HepG2 (cell line): ENCODE results near the gene UGT1A8. TPM values are rescaled to one million over a fixed set of nuclear protein-coding genes. Genes with fewer than 3 reads are reported as not detected.

Experiments
- ATAC-seq: fragments of 200-7000 bp; cut with Tn5 transposase; 3 replicates; pipeline ENCODE4 v1.9.1; 2020; ENCODE audit warnings: mild to moderate bottlenecking, moderate library complexity
- BruUV-seq: library from RNA; stranded (reverse); fragments of 400-500 nt; replicated peaks from 2 replicates; lab custom pipeline; 2021; lab: Mats Ljungman, UMichigan
- CTCF ChIA-PET: fragments of 300-600 bp; formaldehyde crosslinking; extraction: SDS; loops from one replicate; lab custom pipeline; 2021; ENCODE audit warnings: low total read pairs, inconsistent platforms, low intra/inter-chr PET ratio; lab: Yijun Ruan, JAX
- POLR2A ChIA-PET: fragments of 350-600 bp; sonication (Branson Sonifier 250); formaldehyde crosslinking; loops from one replicate; lab custom pipeline; 2020; ENCODE audit warnings: antibody characterized with exemption, inconsistent platforms; lab: Yijun Ruan, JAX
- DNase-seq: peaks from one replicate; pipeline ENCODE4 v3.0.0-alpha.2; 2015; ENCODE audit warnings: low spot score
- FAIRE-seq: peaks from 3 replicates; lab custom pipeline; 2011; peaks lifted over from hg19 to GRCh38; lab: Jason Lieb, UNC
- H2AFZ ChIP-seq: one replicate; pipeline ENCODE4 v1.6.1; 2011; ENCODE audit warnings: low read length, inconsistent platforms
- H3K27ac ChIP-seq: fragments of 300-600 bp; 3 replicates; pipeline ENCODE4 v1.8.0; 2011; ENCODE audit warnings: mixed run types, mild to moderate bottlenecking, mixed read lengths, low read length, inconsistent platforms; ENCODE audit not compliant: insufficient read depth; ENCODE audit errors: extremely low read length
- H3K27me3 ChIP-seq, 2 experiments: fragments of 200-600 bp in 1 of 2; 2 replicates in 1 of 2; 3 replicates in 1 of 2; pipeline versions ENCODE4 v1.6.0 to v1.8.0; 2011; ENCODE audit warnings: low read length in 2 of 2, mild to moderate bottlenecking in 2 of 2, moderate library complexity in 2 of 2, inconsistent platforms in 1 of 2; ENCODE audit not compliant: insufficient read depth in 2 of 2, control insufficient read depth in 1 of 2
- H3K36me3 ChIP-seq, 2 experiments: fragments of 200-600 bp in 1 of 2; replicated peaks in 1 of 2; 2 replicates in 1 of 2; 3 replicates in 1 of 2; pipeline versions ENCODE4 v1.5.1 to v1.8.0; 2011; ENCODE audit warnings: low read length in 2 of 2, inconsistent platforms in 1 of 2; ENCODE audit not compliant: insufficient read depth in 2 of 2, control insufficient read depth in 1 of 2
- H3K4me1 ChIP-seq: 2 replicates; pipeline ENCODE4 v1.5.1; 2012; ENCODE audit warnings: low read length, inconsistent platforms; ENCODE audit not compliant: insufficient read depth
- H3K4me2 ChIP-seq: 2 replicates; pipeline ENCODE4 v1.6.0; 2011; ENCODE audit warnings: low read depth, low read length, inconsistent platforms
- H3K4me3 ChIP-seq, 3 experiments: fragments of 200-600 bp in 1 of 3; sonication (generic), shearing (Covaris generic) in 1 of 3; replicated peaks in 1 of 3; 2 replicates each; pipeline ENCODE4 v1.5.1; 2011 to 2016; ENCODE audit warnings: low read length in 3 of 3, inconsistent platforms in 2 of 3, low read depth in 2 of 3, mild to moderate bottlenecking in 2 of 3, control low read depth in 1 of 3, mixed read lengths in 1 of 3; ENCODE audit not compliant: insufficient read depth in 1 of 3
- H3K79me2 ChIP-seq: one replicate; pipeline ENCODE4 v1.6.1; 2011; ENCODE audit warnings: low read length, inconsistent platforms; ENCODE audit not compliant: insufficient read depth
- H3K9ac ChIP-seq: 2 replicates; pipeline ENCODE4 v1.6.0; 2011; ENCODE audit warnings: mild to moderate bottlenecking, low read depth, low read length, inconsistent platforms; ENCODE audit not compliant: insufficient read depth
- H3K9me3 ChIP-seq: 2 replicates; pipeline ENCODE4 v1.5.1; 2012; ENCODE audit warnings: mild to moderate bottlenecking, low read length
- H4K20me1 ChIP-seq: 2 replicates; pipeline ENCODE4 v1.6.0; 2011; ENCODE audit warnings: inconsistent platforms, mild to moderate bottlenecking, low read length, moderate library complexity; ENCODE audit not compliant: insufficient read depth
- ARID2 ChIP-seq: sonication (generic); formaldehyde crosslinking; IDR thresholded peaks from 2 replicates; pipeline ENCODE4 v1.8.1; 2022; ENCODE audit warnings: mild to moderate bottlenecking, missing genetic modification reagents, borderline replicate concordance
- GABPB1 ChIP-seq: IDR thresholded peaks from 2 replicates; pipeline ENCODE4 v1.6.1; 2016; ENCODE audit warnings: mild to moderate bottlenecking, missing genetic modification reagents, moderate library complexity, missing compliant biosample characterization
- IRX3 ChIP-seq: sonication (generic); formaldehyde crosslinking; IDR thresholded peaks from 2 replicates; pipeline ENCODE4 v1.8.1; 2023; ENCODE audit warnings: mild to moderate bottlenecking, low read depth, missing genetic modification reagents, borderline replicate concordance
- NFAT5 ChIP-seq: sonication (generic); formaldehyde crosslinking; IDR thresholded peaks from 2 replicates; pipeline ENCODE4 v1.4.0; 2020; ENCODE audit warnings: missing genetic modification reagents
- NFKB2 ChIP-seq: sonication (generic); formaldehyde crosslinking; IDR thresholded peaks from 2 replicates; pipeline ENCODE4 v1.4.0; 2020; ENCODE audit warnings: missing genetic modification reagents, borderline replicate concordance
- ZNF597 ChIP-seq: sonication (generic); formaldehyde crosslinking; IDR thresholded peaks from 2 replicates; pipeline ENCODE4 v1.5.0; 2020; ENCODE audit warnings: missing genetic modification reagents
- ZNF784 ChIP-seq: sonication (generic); formaldehyde crosslinking; IDR thresholded peaks from 2 replicates; pipeline ENCODE4 v1.5.1; 2020; ENCODE audit warnings: missing genetic modification reagents, mild to moderate bottlenecking, borderline replicate concordance
- ZSCAN22 ChIP-seq: sonication (generic); formaldehyde crosslinking; IDR thresholded peaks from 2 replicates; pipeline ENCODE4 v1.4.0; 2020; ENCODE audit warnings: mild to moderate bottlenecking, missing genetic modification reagents
- ZSCAN25 ChIP-seq: sonication (generic); formaldehyde crosslinking; IDR thresholded peaks from 2 replicates; pipeline ENCODE4 v1.8.0; 2022; ENCODE audit warnings: mild to moderate bottlenecking, missing genetic modification reagents
- WGBS: methylation state at CpG from one replicate; pipeline ENCODE4 v1.1.6; 2017; ENCODE audit warnings: low lambda C conversion rate; 5-methylcytosine and 5-hydroxymethylcytosine counted together
- in situ Hi-C: cut with HindIII; loops from 2 replicates; pipeline ENCODE4 v1.10.0; 2017; ENCODE audit warnings: low pct_unique_long_range_greater_than_20kb; ENCODE audit not compliant: extremely low pct_ligation_motif_present
- intact Hi-C: fragments of 100-400 bp; cut with micrococcal nuclease; formaldehyde crosslinking; loops from one replicate; pipeline ENCODE4 v1.10.0; 2022; ENCODE audit not compliant: unreplicated experiment
- polyA plus RNA-seq, 8 experiments: library from polyadenylated mRNA; depleted of rRNA in 3 of 8; stranded (reverse) in 7 of 8; unstranded in 1 of 8; fragments of >200 nt; fragmentation: Illumina TruSeq in 4 of 8; extraction: Trizol in 4 of 8; gene quantifications; 2 replicates each; pipeline versions ENCODE4 v1.2.1 to v1.2.3, GENCODE V29; 2011 to 2016; ENCODE audit warnings: low read depth in 4 of 8, missing spikeins in 1 of 8, mixed read lengths in 1 of 8; ENCODE audit not compliant: insufficient read depth in 1 of 8
- total RNA-seq, 5 experiments: library from RNA; depleted of rRNA; stranded (reverse); fragments of >200 nt; fragmentation: Illumina TruSeq; extraction: Trizol; gene quantifications; 2 replicates each; pipeline ENCODE4 v1.2.3, GENCODE V29; 2016; ENCODE audit warnings: low read depth in 1 of 5
- TF ChIP-seq, protein P1 (sequence below): IDR thresholded peaks from 2 replicates; pipeline ENCODE4 v1.6.1; 2016; ENCODE audit warnings: missing biosample characterization, missing genetic modification reagents, low read depth

UGT1A8 gene
- total and polyA plus RNA-seq, 2 of the 13 experiments (the other 11 are each of a cell fraction or from before 2014, with no cell fraction given), result not detected

- FAIRE-seq, result no peak
- Histone ChIP-seq H3K27me3 (no peaks in the 10 kb centered on the region), H3K36me3 (no peaks in the 10 kb centered on the region), H3K9me3 (no peaks in the 10 kb centered on the region), H3K9ac (no peak overlapping the region), H3K4me3 (no peak overlapping the region), H3K79me2 (no peaks in the 10 kb centered on the region)
- in situ Hi-C loops (no loop called here), intact Hi-C loops (no loop called here)
- CTCF ChIA-PET, result no interaction called here
- no TSS peak for BruUV-seq
- TF ChIP-seq GABPB1 (CRISPR knock-in tag), result no peak
- TF ChIP-seq, all 625 proteins: peak for 0
- H3K27ac ChIP-seq, result no peak overlapping the region
- no peaks in the 10 kb centered on the region for H3K4me1 ChIP-seq
- no peaks in the 10 kb centered on the region for H4K20me1 ChIP-seq
- no peak for ATAC-seq
- no peak for DNase-seq
- POLR2A ChIA-PET, result no interaction called here
- no peak overlapping the region for H3K4me2 ChIP-seq
- no peak overlapping the region for H2AFZ ChIP-seq
Measured at GRCh38 chr2:233673896-233674295, 56.5 kb downstream of the UGT1A8 start.

- Histone ChIP-seq H3K4me2 (no peak overlapping the region), H2AFZ (no peak overlapping the region), H3K79me2 (no peaks in the 10 kb centered on the region), H3K36me3 (no peaks in the 10 kb centered on the region), H4K20me1 (no peaks in the 10 kb centered on the region), H3K9ac (no peak overlapping the region), H3K9me3 (no peaks in the 10 kb centered on the region), H3K4me3 (no peak overlapping the region), H3K4me1 (no peaks in the 10 kb centered on the region), H3K27ac (no peak overlapping the region), H3K27me3 (no peaks in the 10 kb centered on the region)
- CTCF ChIA-PET, result no interaction called here
- BruUV-seq, result no TSS peak
- DNase-seq, result no peak
- intact Hi-C loops (no loop called here), in situ Hi-C loops (no loop called here)
- 13% methylated on average over 1 of the region's 1 CpG for WGBS
- no peak for ATAC-seq
- POLR2A ChIA-PET, result no interaction called here
- no peak for FAIRE-seq
- TF ChIP-seq ZNF597 (CRISPR knock-in tag), result no peak
- TF ChIP-seq, protein P1, sequence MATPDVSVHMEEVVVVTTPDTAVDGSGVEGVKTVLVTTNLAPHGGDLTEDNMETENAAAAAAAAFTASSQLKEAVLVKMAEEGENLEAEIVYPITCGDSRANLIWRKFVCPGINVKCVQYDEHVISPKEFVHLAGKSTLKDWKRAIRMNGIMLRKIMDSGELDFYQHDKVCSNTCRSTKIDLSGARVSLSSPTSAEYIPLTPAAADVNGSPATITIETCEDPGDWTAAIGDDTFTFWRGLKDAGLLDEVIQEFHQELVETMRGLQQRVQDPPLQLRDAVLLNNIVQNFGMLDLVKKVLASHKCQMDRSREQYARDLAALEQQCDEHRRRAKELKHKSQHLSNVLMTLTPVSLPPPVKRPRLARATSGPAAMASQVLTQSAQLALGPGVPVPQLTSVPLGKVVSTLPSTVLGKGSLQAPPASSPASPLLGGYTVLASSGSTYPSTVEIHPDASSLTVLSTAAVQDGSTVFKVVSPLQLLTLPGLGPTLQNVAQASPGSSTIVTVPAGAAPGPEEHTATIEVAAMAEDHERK (CRISPR knock-in tag), result no peak
- no peak for TF ChIP-seq NFAT5 (CRISPR knock-in tag)
- TF ChIP-seq NFKB2 (CRISPR knock-in tag), result no peak
- TF ChIP-seq ZSCAN22 (CRISPR knock-in tag), result no peak
- no peak for TF ChIP-seq ZNF784 (CRISPR knock-in tag)
- TF ChIP-seq ARID2, result no peak
- no peak for TF ChIP-seq IRX3 (CRISPR knock-in tag)
- no peak for TF ChIP-seq ZSCAN25 (CRISPR knock-in tag)
Measured at GRCh38 chr2:233674314-233674713, 56.9 kb downstream of the UGT1A8 start.
